ENCODE results near the gene SCNN1A. TPM values are rescaled to one million over a fixed set of nuclear protein-coding genes. Genes with fewer than 3 reads are reported as not detected.
A peak's percentile ranks its signal among the peaks of the same experiment; 100 is the strongest.

The SCNN1A gene
- total and polyA plus RNA-seq, 3 experiments from 2014 or later = 0.49 to 0.93 (median 0.77) TPM

GRCh38 chr12:6312529-6313325, 62.6 kb downstream of the SCNN1A start:
- Histone ChIP-seq H3K9me3 (ENCODE audit: low read length) (no peaks in the 10 kb centered on the region), H3K27me3 (ENCODE audit: insufficient read depth, low read length, poor library complexity, severe bottlenecking) (peaks cover 14% of the 10 kb centered on the region), H3K27ac (ENCODE audit: low read depth, low read length) (no peak overlapping the region), H3K4me3 (ENCODE audit: low read length) (no peak overlapping the region), H3K4me1 (ENCODE audit: insufficient read depth, low read length) (peaks cover under 1% of the 10 kb centered on the region), H3K36me3 (ENCODE audit: insufficient read depth, low read length) (no peaks in the 10 kb centered on the region)
- CTCF ChIA-PET = interaction anchor here (0.9 kb wide), 1 partner anchor 11 kb away, joined by 3 read pairs; no protein-coding TSS in a partner anchor
- peaks cover 0 to 3% (median 0%) of the 10 kb centered on the region in 3 donors for H3K36me3 Mint-ChIP-seq
- H3K27ac Mint-ChIP-seq = peak overlapping the region in 1 of 8 donors; percentile 40
- DNase-seq = no peak
- H3K4me3 Mint-ChIP-seq = no peak overlapping the region
- POLR2A ChIA-PET = no interaction called here
- peaks cover 2 to 3% (median 2%) of the 10 kb centered on the region in 3 donors for H3K4me1 Mint-ChIP-seq
- no peaks in the 10 kb centered on the region for H3K9me3 Mint-ChIP-seq
- peaks cover 8 to 15% of the 10 kb centered on the region in 2 donors for H3K27me3 Mint-ChIP-seq

GRCh38 chr12:6311822-6312528, 63.4 kb downstream of the SCNN1A start:
- no peaks in the 10 kb centered on the region for H3K36me3 ChIP-seq (ENCODE audit: insufficient read depth, low read length)
- no peak overlapping the region for H3K4me3 ChIP-seq (ENCODE audit: low read length)
- no peaks in the 10 kb centered on the region for H3K9me3 ChIP-seq (ENCODE audit: low read length)
- peaks cover 12 to 17% of the 10 kb centered on the region in 2 donors for H3K27me3 Mint-ChIP-seq
- H3K36me3 Mint-ChIP-seq = peaks cover 0 to 3% (median 0%) of the 10 kb centered on the region in 3 donors
- H3K4me1 ChIP-seq (ENCODE audit: insufficient read depth, low read length) = no peaks in the 10 kb centered on the region
- no peaks in the 10 kb centered on the region for H3K4me1 Mint-ChIP-seq
- H3K27me3 ChIP-seq (ENCODE audit: insufficient read depth, low read length, poor library complexity, severe bottlenecking) = peaks cover 14% of the 10 kb centered on the region
- H3K27ac ChIP-seq (ENCODE audit: low read depth, low read length) = no peak overlapping the region
- ChIA-PET POLR2A (interaction anchor here (0.6 kb wide), 1 partner anchor 109 kb away, joined by 3 read pairs; no protein-coding TSS in a partner anchor), CTCF (no interaction called here)
- peak overlapping the region in 1 of 8 donors; percentile 60 for H3K27ac Mint-ChIP-seq
- no peaks in the 10 kb centered on the region for H3K9me3 Mint-ChIP-seq
- H3K4me3 Mint-ChIP-seq = peak overlapping the region in 1 of 7 donors; percentile 32
- DNase-seq = no peak

GRCh38 chr12:6310771-6311610, 64.4 kb downstream of the SCNN1A start:
- H3K36me3 Mint-ChIP-seq = peaks cover 0 to 3% (median 0%) of the 10 kb centered on the region in 3 donors
- Histone ChIP-seq H3K27ac (ENCODE audit: low read depth, low read length) (no peak overlapping the region), H3K36me3 (ENCODE audit: insufficient read depth, low read length) (no peaks in the 10 kb centered on the region), H3K4me1 (ENCODE audit: insufficient read depth, low read length) (no peaks in the 10 kb centered on the region), H3K27me3 (ENCODE audit: insufficient read depth, low read length, poor library complexity, severe bottlenecking) (peaks cover 14% of the 10 kb centered on the region), H3K9me3 (ENCODE audit: low read length) (no peaks in the 10 kb centered on the region), H3K4me3 (ENCODE audit: low read length) (no peak overlapping the region)
- no peak overlapping the region for H3K27ac Mint-ChIP-seq
- DNase-seq = no peak
- H3K9me3 Mint-ChIP-seq = no peaks in the 10 kb centered on the region
- ChIA-PET POLR2A (interaction anchor here (0.6 kb wide), 1 partner anchor 108 kb away, joined by 3 read pairs; no protein-coding TSS in a partner anchor), CTCF (interaction anchor here (1.0 kb wide), 1 partner anchor 16 kb away, joined by 3 read pairs; no protein-coding TSS in a partner anchor)
- H3K4me1 Mint-ChIP-seq = no peaks in the 10 kb centered on the region
- peak overlapping the region in 2 of 7 donors; percentile 27 to 84 for H3K4me3 Mint-ChIP-seq
- peaks cover 12 to 17% of the 10 kb centered on the region in 2 donors for H3K27me3 Mint-ChIP-seq

- DNase-seq = no peak
Measured at GRCh38 chr12:6307529-6307928, 67.8 kb downstream of the SCNN1A start.

GRCh38 chr12:6306599-6307220, 68.7 kb downstream of the SCNN1A start:
- no peaks in the 10 kb centered on the region for H3K4me1 ChIP-seq (ENCODE audit: insufficient read depth, low read length)
- CTCF ChIA-PET = interaction anchor here (0.9 to 1.7 kb wide), 3 partner anchors 12 to 22 kb away, joined by 3 to 4 read pairs (median 3); no protein-coding TSS in a partner anchor
- H3K27me3 Mint-ChIP-seq = peaks cover 19 to 22% of the 10 kb centered on the region in 2 donors
- POLR2A ChIA-PET = no interaction called here
- H3K27ac ChIP-seq (ENCODE audit: low read depth, low read length) = no peak overlapping the region
- no peaks in the 10 kb centered on the region for H3K36me3 ChIP-seq (ENCODE audit: insufficient read depth, low read length)
- peaks cover 14% of the 10 kb centered on the region for H3K27me3 ChIP-seq (ENCODE audit: insufficient read depth, low read length, poor library complexity, severe bottlenecking)
- H3K4me3 ChIP-seq (ENCODE audit: low read length) = no peak overlapping the region
- H3K4me3 Mint-ChIP-seq = peak overlapping the region in 1 of 7 donors; percentile 72
- no peaks in the 10 kb centered on the region for H3K4me1 Mint-ChIP-seq
- H3K36me3 Mint-ChIP-seq = peaks cover 0 to 3% (median 0%) of the 10 kb centered on the region in 3 donors
- no peaks in the 10 kb centered on the region for H3K9me3 ChIP-seq (ENCODE audit: low read length)
- H3K27ac Mint-ChIP-seq = no peak overlapping the region
- DNase-seq = no peak
- H3K9me3 Mint-ChIP-seq = no peaks in the 10 kb centered on the region

More at GRCh38 chr12:6307529-6307928, 67.8 kb downstream of the SCNN1A start:
- Mint-ChIP-seq H3K27ac (no peak overlapping the region), H3K36me3 (peaks cover 0 to 3% (median 0%) of the 10 kb centered on the region in 3 donors), H3K27me3 (peaks cover 19% of the 10 kb centered on the region in 2 donors), H3K4me3 (no peak overlapping the region), H3K9me3 (no peaks in the 10 kb centered on the region), H3K4me1 (no peaks in the 10 kb centered on the region)
- Histone ChIP-seq H3K4me3 (ENCODE audit: low read length) (no peak overlapping the region), H3K27ac (ENCODE audit: low read depth, low read length) (no peak overlapping the region), H3K27me3 (ENCODE audit: insufficient read depth, low read length, poor library complexity, severe bottlenecking) (peaks cover 14% of the 10 kb centered on the region), H3K4me1 (ENCODE audit: insufficient read depth, low read length) (no peaks in the 10 kb centered on the region), H3K36me3 (ENCODE audit: insufficient read depth, low read length) (no peaks in the 10 kb centered on the region), H3K9me3 (ENCODE audit: low read length) (no peaks in the 10 kb centered on the region)
- CTCF ChIA-PET = interaction anchor here (0.9 to 1.7 kb wide), 3 partner anchors 16 to 28 kb away, joined by 3 to 4 read pairs (median 3); no protein-coding TSS in a partner anchor
- POLR2A ChIA-PET = no interaction called here

- H3K4me3 ChIP-seq (ENCODE audit: low read length) = no peak overlapping the region
- ChIA-PET CTCF (interaction anchor here (0.8 to 1.7 kb wide), 3 partner anchors 13 to 17 kb away, joined by 3 to 4 read pairs (median 3); no protein-coding TSS in a partner anchor), POLR2A (interaction anchor here (0.5 kb wide), 1 partner anchor 108 kb away, joined by 3 read pairs; no protein-coding TSS in a partner anchor)
- Mint-ChIP-seq H3K36me3 (peaks cover 0 to 3% (median 0%) of the 10 kb centered on the region in 3 donors), H3K27me3 (peaks cover 16 to 23% of the 10 kb centered on the region in 2 donors), H3K4me3 (no peak overlapping the region), H3K4me1 (no peaks in the 10 kb centered on the region), H3K27ac (no peak overlapping the region), H3K9me3 (no peaks in the 10 kb centered on the region)
- DNase-seq = no peak
- H3K27me3 ChIP-seq (ENCODE audit: insufficient read depth, low read length, poor library complexity, severe bottlenecking) = peaks cover 12% of the 10 kb centered on the region
- H3K9me3 ChIP-seq (ENCODE audit: low read length) = no peaks in the 10 kb centered on the region
- H3K4me1 ChIP-seq (ENCODE audit: insufficient read depth, low read length) = no peaks in the 10 kb centered on the region
- H3K27ac ChIP-seq (ENCODE audit: low read depth, low read length) = no peak overlapping the region
- H3K36me3 ChIP-seq (ENCODE audit: insufficient read depth, low read length) = no peaks in the 10 kb centered on the region
Measured at GRCh38 chr12:6306151-6306550, 69.2 kb downstream of the SCNN1A start.

GRCh38 chr12:6303071-6303470, 72.3 kb downstream of the SCNN1A start:
- H3K4me1 ChIP-seq (ENCODE audit: insufficient read depth, low read length) = no peaks in the 10 kb centered on the region
- no peak overlapping the region for H3K27ac ChIP-seq (ENCODE audit: low read depth, low read length)
- no peaks in the 10 kb centered on the region for H3K9me3 Mint-ChIP-seq
- H3K27ac Mint-ChIP-seq = no peak overlapping the region
- no peak overlapping the region for H3K4me3 ChIP-seq (ENCODE audit: low read length)
- H3K36me3 Mint-ChIP-seq = no peaks in the 10 kb centered on the region
- no peaks in the 10 kb centered on the region for H3K9me3 ChIP-seq (ENCODE audit: low read length)
- no peak for DNase-seq
- H3K27me3 ChIP-seq (ENCODE audit: insufficient read depth, low read length, poor library complexity, severe bottlenecking) = no peaks in the 10 kb centered on the region
- POLR2A ChIA-PET = no interaction called here
- no peaks in the 10 kb centered on the region for H3K4me1 Mint-ChIP-seq
- peaks cover 8 to 25% of the 10 kb centered on the region in 2 donors for H3K27me3 Mint-ChIP-seq
- CTCF ChIA-PET = interaction anchor here (1.0 to 1.2 kb wide), 2 partner anchors 12 to 18 kb away, joined by 3 to 7 read pairs; no protein-coding TSS in a partner anchor
- H3K36me3 ChIP-seq (ENCODE audit: insufficient read depth, low read length) = no peaks in the 10 kb centered on the region
- no peak overlapping the region for H3K4me3 Mint-ChIP-seq
